HEK293 (cell line): ENCODE data around the gene ELL2.
"Not testable (repeated sequence)": the region's sequence is repeated elsewhere in the genome, so short reads cannot be mapped to it uniquely, and the experiment has no call there.

ENCODE experiments used
- CTCF ChIA-PET: fragments of 350-600 bp; formaldehyde crosslinking; extraction: SDS; loops from one replicate; lab custom pipeline; 2021; ENCODE audit warnings: antibody characterized with exemption; lab: Yijun Ruan, JAX
- POLR2A ChIA-PET: fragments of 300-600 bp; formaldehyde crosslinking; extraction: SDS; loops from one replicate; lab custom pipeline; 2020; ENCODE audit warnings: antibody characterized with exemption, inconsistent platforms; lab: Yijun Ruan, JAX
- H3K27ac ChIP-seq: fragments of 200-500 bp; sonication (Bioruptor generic); 2 replicates; pipeline ENCODE4 v1.5.1; 2014; ENCODE audit warnings: low read depth, low read length, control low read depth, inconsistent platforms; ENCODE audit errors: extremely low read depth
- H3K36me3 ChIP-seq, 2 experiments: fragments of 200-500 bp in 1 of 2; sonication (Bioruptor generic) in 1 of 2; 1 replicate in 1 of 2; 2 replicates in 1 of 2; pipeline ENCODE4 v1.5.1; 2014 to 2017; ENCODE audit warnings: inconsistent platforms in 2 of 2, low read length in 2 of 2; ENCODE audit not compliant: control insufficient read depth in 2 of 2, insufficient read depth in 1 of 2
- H3K4me1 ChIP-seq: fragments of 200-500 bp; sonication (Bioruptor generic); 2 replicates; pipeline ENCODE4 v1.5.1; 2014; ENCODE audit warnings: mild to moderate bottlenecking, low read length, inconsistent platforms; ENCODE audit not compliant: control insufficient read depth, insufficient read depth
- H3K4me3 ChIP-seq: 2 replicates; pipeline ENCODE4 v1.5.1; 2011; ENCODE audit warnings: low read depth, mild to moderate bottlenecking, control low read depth, low read length, moderate library complexity
- H3K9me3 ChIP-seq: fragments of 200-500 bp; sonication (Bioruptor generic); 2 replicates; pipeline ENCODE4 v1.5.1; 2014; ENCODE audit warnings: low read depth, low read length, inconsistent platforms; ENCODE audit not compliant: control insufficient read depth, insufficient read depth
- EGR2 ChIP-seq: fragments of 450-650 bp; formaldehyde crosslinking; IDR thresholded peaks from 2 replicates; pipeline ENCODE4 v1.5.1; 2016; ENCODE audit warnings: low read depth, missing biosample characterization, missing genetic modification characterization
- KLF10 ChIP-seq: fragments of 450-650 bp; IDR thresholded peaks from 2 replicates; pipeline ENCODE4 v1.5.1; 2018; ENCODE audit warnings: missing biosample characterization, mild to moderate bottlenecking, missing genetic modification characterization
- MYNN ChIP-seq: fragments of 450-650 bp; formaldehyde crosslinking; IDR thresholded peaks from 2 replicates; pipeline ENCODE4 v1.5.1; 2016; ENCODE audit warnings: missing biosample characterization, missing genetic modification characterization, borderline replicate concordance
- MZF1 ChIP-seq: fragments of 450-650 bp; formaldehyde crosslinking; IDR thresholded peaks from 2 replicates; pipeline ENCODE4 v1.5.1; 2017; ENCODE audit warnings: missing biosample characterization, missing genetic modification characterization, borderline replicate concordance
- PATZ1 ChIP-seq: fragments of 450-650 bp; formaldehyde crosslinking; IDR thresholded peaks from 2 replicates; pipeline ENCODE4 v1.5.1; 2016; ENCODE audit warnings: missing biosample characterization, missing genetic modification characterization
- SCRT2 ChIP-seq: fragments of 450-650 bp; formaldehyde crosslinking; IDR thresholded peaks from 2 replicates; pipeline ENCODE4 v1.5.1; 2016; ENCODE audit warnings: missing biosample characterization, missing genetic modification characterization
- ZFHX2 ChIP-seq: fragments of 450-650 bp; formaldehyde crosslinking; conservative IDR thresholded peaks from 2 replicates; pipeline ENCODE4 v1.5.1; 2016; ENCODE audit warnings: missing biosample characterization, missing genetic modification characterization
- ZFP37 ChIP-seq: fragments of 450-650 bp; formaldehyde crosslinking; IDR thresholded peaks from 2 replicates; pipeline ENCODE4 v1.5.1; 2016; ENCODE audit warnings: missing biosample characterization, missing genetic modification characterization
- ZFP41 ChIP-seq: fragments of 450-650 bp; formaldehyde crosslinking; IDR thresholded peaks from 2 replicates; pipeline ENCODE4 v1.5.1; 2016; ENCODE audit warnings: missing biosample characterization, missing genetic modification characterization, borderline replicate concordance
- ZNF132 ChIP-seq: fragments of 450-650 bp; formaldehyde crosslinking; IDR thresholded peaks from 2 replicates; pipeline ENCODE4 v1.5.1; 2017; ENCODE audit warnings: missing biosample characterization, missing genetic modification characterization, borderline replicate concordance
- ZNF211 ChIP-seq: fragments of 450-650 bp; formaldehyde crosslinking; IDR thresholded peaks from 2 replicates; pipeline ENCODE4 v1.5.1; 2016; ENCODE audit warnings: low read depth, missing biosample characterization, missing genetic modification characterization
- ZNF341 ChIP-seq: fragments of 450-650 bp; formaldehyde crosslinking; IDR thresholded peaks from 2 replicates; pipeline ENCODE4; 2016; ENCODE audit warnings: low read depth, missing biosample characterization, missing genetic modification characterization
- ZNF548 ChIP-seq: fragments of 450-650 bp; formaldehyde crosslinking; IDR thresholded peaks from 2 replicates; pipeline ENCODE4 v1.5.1; 2016; ENCODE audit warnings: missing biosample characterization, missing genetic modification characterization
- ZNF707 ChIP-seq: fragments of 450-650 bp; formaldehyde crosslinking; IDR thresholded peaks from 2 replicates; pipeline ENCODE4 v1.5.1; 2016; ENCODE audit warnings: missing biosample characterization, missing genetic modification characterization
- ZNF768 ChIP-seq: fragments of 450-650 bp; formaldehyde crosslinking; IDR thresholded peaks from 2 replicates; pipeline ENCODE4 v1.5.1; 2018; ENCODE audit warnings: missing biosample characterization, mild to moderate bottlenecking, missing genetic modification characterization
- ZNF776 ChIP-seq: fragments of 450-650 bp; formaldehyde crosslinking; IDR thresholded peaks from 2 replicates; pipeline ENCODE4 v1.5.0; 2017; ENCODE audit warnings: missing biosample characterization, missing genetic modification characterization, borderline replicate concordance
- ZNF785 ChIP-seq: fragments of 450-650 bp; formaldehyde crosslinking; IDR thresholded peaks from 2 replicates; pipeline ENCODE4 v1.5.1; 2016; ENCODE audit warnings: missing biosample characterization, missing genetic modification characterization
- ZXDB ChIP-seq: fragments of 450-650 bp; formaldehyde crosslinking; IDR thresholded peaks from 2 replicates; pipeline ENCODE4 v1.5.1; 2016; ENCODE audit warnings: missing biosample characterization, missing genetic modification characterization
- TF ChIP-seq, protein P1 (sequence below): fragments of 450-650 bp; formaldehyde crosslinking; IDR thresholded peaks from 2 replicates; pipeline ENCODE4 v1.5.1; 2017; ENCODE audit warnings: missing biosample characterization, missing genetic modification characterization
- TF ChIP-seq, protein P2 (sequence below): fragments of 450-650 bp; formaldehyde crosslinking; IDR thresholded peaks from 2 replicates; pipeline ENCODE4 v1.5.1; 2017; ENCODE audit warnings: missing biosample characterization, missing genetic modification characterization
- TF ChIP-seq, protein P3 (sequence below): fragments of 450-650 bp; formaldehyde crosslinking; IDR thresholded peaks from 2 replicates; pipeline ENCODE4 v1.5.1; 2016; ENCODE audit warnings: missing biosample characterization, missing genetic modification characterization

ELL2 gene

DNA sequence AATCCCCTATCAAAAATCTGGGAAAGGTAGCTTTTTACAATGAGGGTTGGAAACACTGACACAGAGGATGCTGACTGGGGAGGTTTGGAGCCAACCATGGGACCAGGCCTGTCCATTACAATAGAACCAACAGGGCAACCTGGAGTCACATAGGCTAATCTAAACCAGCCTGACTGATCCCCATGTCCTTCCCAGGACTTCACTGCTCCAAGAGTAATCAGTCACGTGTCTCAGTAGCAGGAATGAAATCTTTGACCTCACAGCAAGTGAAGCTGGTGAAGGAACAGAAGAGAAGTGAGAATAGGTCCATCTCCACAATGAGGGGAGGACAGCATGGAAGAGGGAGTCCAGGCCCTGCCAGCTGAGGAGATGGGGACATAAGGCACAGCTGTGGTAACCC, 123.1 kb downstream of the ELL2 start (continued):
- TF ChIP-seq SCRT2 (no peak), ZXDB (tag by site-specific recombination) (no peak)
- TF ChIP-seq, all 188 proteins: peak for 0

DNA sequence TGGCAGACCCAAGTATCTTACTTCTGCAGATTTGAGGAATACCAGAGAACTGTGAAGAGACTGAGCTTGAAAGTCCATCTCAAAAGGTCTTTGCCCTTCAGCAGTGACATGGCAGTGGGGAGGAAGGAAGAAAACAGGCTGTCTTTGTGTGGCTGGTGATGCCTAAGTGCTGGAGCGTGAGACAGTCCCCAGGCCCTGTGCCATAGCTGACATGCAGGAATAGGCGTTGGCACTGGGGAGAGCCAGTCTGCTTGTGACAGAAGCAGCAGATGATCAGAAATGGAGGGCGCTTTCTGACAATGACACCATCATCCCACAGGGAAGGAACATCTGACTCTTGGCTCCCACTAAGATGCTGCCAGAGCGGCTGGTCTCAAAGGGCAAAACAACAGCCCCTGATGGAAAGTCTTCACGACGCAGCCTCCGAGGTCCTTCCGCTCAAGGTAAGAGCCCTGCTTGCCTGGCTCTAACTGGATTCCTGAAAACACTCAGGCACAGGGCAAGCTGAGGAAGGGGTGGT, 123.6 kb downstream of the ELL2 start:
- Histone ChIP-seq H3K4me1 (peaks cover 7% of the 10 kb centered on the region), H3K9me3 (no peaks in the 10 kb centered on the region), H3K4me3 (no peak overlapping the region), H3K27ac (no peak overlapping the region), H3K36me3 (no peaks in the 10 kb centered on the region; a peak in 1 of 3 replicates)
- CTCF ChIA-PET, result interaction anchor here (1.2 to 3.6 kb wide), 6 partner anchors 10 to 193 kb away, joined by 3 to 22 read pairs (median 6); partner anchors contain the start of gene GLRX
- POLR2A ChIA-PET, result no interaction called here
- TF ChIP-seq ZNF132 (tag by site-specific recombination) (no peak), MZF1 (no peak), ZNF776 (no peak), KLF10 (tag by site-specific recombination) (no peak), ZNF211 (tag by site-specific recombination) (no peak), ZNF768 (no peak), ZNF341 (tag by site-specific recombination) (no peak), ZNF785 (tag by site-specific recombination) (no peak), ZNF707 (tag by site-specific recombination) (no peak), ZNF548 (no peak), MYNN (tag by site-specific recombination) (no peak), ZFP37 (tag by site-specific recombination) (no peak)
- TF ChIP-seq, protein P1, sequence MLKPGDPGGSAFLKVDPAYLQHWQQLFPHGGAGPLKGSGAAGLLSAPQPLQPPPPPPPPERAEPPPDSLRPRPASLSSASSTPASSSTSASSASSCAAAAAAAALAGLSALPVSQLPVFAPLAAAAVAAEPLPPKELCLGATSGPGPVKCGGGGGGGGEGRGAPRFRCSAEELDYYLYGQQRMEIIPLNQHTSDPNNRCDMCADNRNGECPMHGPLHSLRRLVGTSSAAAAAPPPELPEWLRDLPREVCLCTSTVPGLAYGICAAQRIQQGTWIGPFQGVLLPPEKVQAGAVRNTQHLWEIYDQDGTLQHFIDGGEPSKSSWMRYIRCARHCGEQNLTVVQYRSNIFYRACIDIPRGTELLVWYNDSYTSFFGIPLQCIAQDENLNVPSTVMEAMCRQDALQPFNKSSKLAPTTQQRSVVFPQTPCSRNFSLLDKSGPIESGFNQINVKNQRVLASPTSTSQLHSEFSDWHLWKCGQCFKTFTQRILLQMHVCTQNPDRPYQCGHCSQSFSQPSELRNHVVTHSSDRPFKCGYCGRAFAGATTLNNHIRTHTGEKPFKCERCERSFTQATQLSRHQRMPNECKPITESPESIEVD (tag by site-specific recombination), result no peak
- TF ChIP-seq, protein P2, sequence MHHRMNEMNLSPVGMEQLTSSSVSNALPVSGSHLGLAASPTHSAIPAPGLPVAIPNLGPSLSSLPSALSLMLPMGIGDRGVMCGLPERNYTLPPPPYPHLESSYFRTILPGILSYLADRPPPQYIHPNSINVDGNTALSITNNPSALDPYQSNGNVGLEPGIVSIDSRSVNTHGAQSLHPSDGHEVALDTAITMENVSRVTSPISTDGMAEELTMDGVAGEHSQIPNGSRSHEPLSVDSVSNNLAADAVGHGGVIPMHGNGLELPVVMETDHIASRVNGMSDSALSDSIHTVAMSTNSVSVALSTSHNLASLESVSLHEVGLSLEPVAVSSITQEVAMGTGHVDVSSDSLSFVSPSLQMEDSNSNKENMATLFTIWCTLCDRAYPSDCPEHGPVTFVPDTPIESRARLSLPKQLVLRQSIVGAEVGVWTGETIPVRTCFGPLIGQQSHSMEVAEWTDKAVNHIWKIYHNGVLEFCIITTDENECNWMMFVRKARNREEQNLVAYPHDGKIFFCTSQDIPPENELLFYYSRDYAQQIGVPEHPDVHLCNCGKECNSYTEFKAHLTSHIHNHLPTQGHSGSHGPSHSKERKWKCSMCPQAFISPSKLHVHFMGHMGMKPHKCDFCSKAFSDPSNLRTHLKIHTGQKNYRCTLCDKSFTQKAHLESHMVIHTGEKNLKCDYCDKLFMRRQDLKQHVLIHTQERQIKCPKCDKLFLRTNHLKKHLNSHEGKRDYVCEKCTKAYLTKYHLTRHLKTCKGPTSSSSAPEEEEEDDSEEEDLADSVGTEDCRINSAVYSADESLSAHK, result no peak
- TF ChIP-seq, protein P3, sequence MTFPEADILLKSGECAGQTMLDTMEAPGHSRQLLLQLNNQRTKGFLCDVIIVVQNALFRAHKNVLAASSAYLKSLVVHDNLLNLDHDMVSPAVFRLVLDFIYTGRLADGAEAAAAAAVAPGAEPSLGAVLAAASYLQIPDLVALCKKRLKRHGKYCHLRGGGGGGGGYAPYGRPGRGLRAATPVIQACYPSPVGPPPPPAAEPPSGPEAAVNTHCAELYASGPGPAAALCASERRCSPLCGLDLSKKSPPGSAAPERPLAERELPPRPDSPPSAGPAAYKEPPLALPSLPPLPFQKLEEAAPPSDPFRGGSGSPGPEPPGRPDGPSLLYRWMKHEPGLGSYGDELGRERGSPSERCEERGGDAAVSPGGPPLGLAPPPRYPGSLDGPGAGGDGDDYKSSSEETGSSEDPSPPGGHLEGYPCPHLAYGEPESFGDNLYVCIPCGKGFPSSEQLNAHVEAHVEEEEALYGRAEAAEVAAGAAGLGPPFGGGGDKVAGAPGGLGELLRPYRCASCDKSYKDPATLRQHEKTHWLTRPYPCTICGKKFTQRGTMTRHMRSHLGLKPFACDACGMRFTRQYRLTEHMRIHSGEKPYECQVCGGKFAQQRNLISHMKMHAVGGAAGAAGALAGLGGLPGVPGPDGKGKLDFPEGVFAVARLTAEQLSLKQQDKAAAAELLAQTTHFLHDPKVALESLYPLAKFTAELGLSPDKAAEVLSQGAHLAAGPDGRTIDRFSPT, result no peak

GRCh38 chr5:95837492-95837891, 124.2 kb downstream of the ELL2 start:
- Histone ChIP-seq H3K4me3 (no peak overlapping the region), H3K9me3 (no peaks in the 10 kb centered on the region), H3K27ac (no peak overlapping the region)
- TF ChIP-seq ZFP41 (no peak), PATZ1 (tag by site-specific recombination) (no peak), ZFHX2 (tag by site-specific recombination) (peak; percentile 61), EGR2 (peak; percentile 63)
- TF ChIP-seq, all 188 proteins: peak for 2
- ChIA-PET CTCF (interaction anchor here (1.3 to 3.6 kb wide), 5 partner anchors 10 to 192 kb away, joined by 3 to 22 read pairs (median 5); partner anchors contain the start of gene GLRX), POLR2A (no interaction called here)
- Histone ChIP-seq H3K36me3 (no peaks in the 10 kb centered on the region; a peak in 1 of 3 replicates), H3K4me1 (peaks cover 7% of the 10 kb centered on the region)

DNA sequence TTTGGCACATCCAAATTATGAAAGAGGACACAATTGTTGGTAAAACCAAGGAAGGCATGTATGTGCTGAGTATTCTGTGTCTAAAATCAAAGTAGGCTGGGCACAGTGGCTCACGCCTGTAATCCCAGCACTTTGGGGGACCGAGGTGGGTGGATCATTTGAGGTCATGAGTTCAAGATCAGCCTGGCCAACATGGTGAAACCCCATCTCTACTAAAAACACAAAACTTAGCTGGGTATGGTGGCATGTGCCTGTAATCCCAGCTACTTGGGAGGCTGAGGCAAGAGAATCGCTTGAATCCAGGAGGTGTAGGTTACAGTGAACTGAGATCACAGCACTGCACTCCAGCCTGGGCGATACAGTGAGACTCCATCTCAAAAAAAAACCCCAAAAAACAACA, 124.7 kb downstream of the ELL2 start:
- H3K4me1 ChIP-seq, H3K4me3 ChIP-seq, H3K36me3 ChIP-seq, H3K9me3 ChIP-seq, POLR2A ChIA-PET, H3K27ac ChIP-seq: not testable (repeated sequence)
- CTCF ChIA-PET, result interaction anchor here (0.6 to 3.6 kb wide), 7 partner anchors 11 to 511 kb away, joined by 3 to 22 read pairs (median 4); no protein-coding TSS in a partner anchor
